K562 (cell line): ENCODE data around the gene RPS10. TPM values are rescaled to one million over a fixed set of nuclear protein-coding genes. Genes with fewer than 3 reads are reported as not detected.

Experiments
- ATAC-seq: fragments of 200-7000 bp; cut with Tn5 transposase; 3 replicates; pipeline ENCODE4 v1.9.1; 2020; ENCODE audit warnings: moderate library complexity
- BruUV-seq: library from RNA; stranded (reverse); fragments of 400-500 nt; replicated peaks from 2 replicates; lab custom pipeline; 2021; lab: Mats Ljungman, UMichigan
- CTCF ChIA-PET: fragments of 300-600 bp; formaldehyde crosslinking; extraction: SDS; loops from one replicate; lab custom pipeline; 2021; ENCODE audit warnings: low intra/inter-chr PET ratio; lab: Yijun Ruan, JAX
- POLR2A ChIA-PET: fragments of 300-600, 350-650 bp; sonication (Branson Sonifier 250); formaldehyde crosslinking; extraction: SDS; loops from one replicate; lab custom pipeline; 2021; ENCODE audit warnings: antibody characterized with exemption, inconsistent platforms; lab: Yijun Ruan, JAX
- DNase-seq, 4 experiments: peaks; one replicate each; pipeline versions ENCODE4 v3.0.0 to v3.0.0-alpha.2; 2011 to 2018; ENCODE audit warnings: low spot score in 3 of 4, mixed read lengths in 3 of 4; ENCODE audit errors: extremely low read depth in 1 of 4
- FAIRE-seq: peaks from 2 replicates; lab custom pipeline; 2011; peaks lifted over from hg19 to GRCh38; lab: Jason Lieb, UNC
- H2AFZ ChIP-seq: 2 replicates; pipeline ENCODE4 v1.6.0; 2011; ENCODE audit warnings: low read depth, low read length, control low read depth, inconsistent platforms
- H3K27ac ChIP-seq: fragments of 200-600 bp; 3 replicates; pipeline ENCODE4 v1.8.0; 2011; ENCODE audit warnings: low read depth, mild to moderate bottlenecking, control low read depth, inconsistent platforms, low read length, moderate library complexity, mixed read lengths; ENCODE audit errors: extremely low read depth
- H3K27me3 ChIP-seq, 2 experiments: fragments of 300-600 bp in 1 of 2; 2 replicates in 1 of 2; 3 replicates in 1 of 2; pipeline versions ENCODE4 v1.6.0 to v1.8.0; 2011; ENCODE audit warnings: inconsistent platforms in 2 of 2, low read length in 2 of 2, mild to moderate bottlenecking in 1 of 2, mixed read lengths in 1 of 2, moderate library complexity in 1 of 2; ENCODE audit not compliant: control insufficient read depth in 2 of 2, insufficient read depth in 2 of 2
- H3K36me3 ChIP-seq: fragments of 300-600 bp; 3 replicates; pipeline ENCODE4 v1.8.0; 2011; ENCODE audit warnings: mild to moderate bottlenecking, low read length, inconsistent platforms; ENCODE audit not compliant: control insufficient read depth, insufficient read depth
- H3K4me1 ChIP-seq, 2 experiments: fragments of 200-600 bp in 1 of 2; replicated peaks in 1 of 2; 2 replicates in 1 of 2; 3 replicates in 1 of 2; pipeline versions ENCODE4 v1.5.1 to v1.8.0; 2011; ENCODE audit warnings: inconsistent platforms in 2 of 2, low read length in 2 of 2, mild to moderate bottlenecking in 1 of 2, mixed read lengths in 1 of 2, moderate library complexity in 1 of 2; ENCODE audit not compliant: control insufficient read depth in 2 of 2, insufficient read depth in 2 of 2
- H3K4me2 ChIP-seq: 2 replicates; pipeline ENCODE4 v1.6.1; 2011; ENCODE audit warnings: low read length, control low read depth, inconsistent platforms, mixed read lengths; ENCODE audit not compliant: insufficient read depth
- H3K4me3 ChIP-seq: fragments of 200-600 bp; sonication (generic), shearing (Covaris generic); 2 replicates; pipeline ENCODE4 v1.5.1; 2016; ENCODE audit warnings: control low read depth, inconsistent platforms
- H3K79me2 ChIP-seq: fragments of 200-600 bp; 3 replicates; pipeline ENCODE4 v1.8.0; 2011; ENCODE audit warnings: low read length, inconsistent platforms; ENCODE audit not compliant: control insufficient read depth, insufficient read depth
- H3K9ac ChIP-seq, 2 experiments: 2 replicates each; pipeline versions ENCODE4 v1.6.0 to v1.6.1; 2011; ENCODE audit warnings: low read depth in 2 of 2, low read length in 2 of 2, control low read depth in 1 of 2, inconsistent platforms in 1 of 2, mild to moderate bottlenecking in 1 of 2, mixed read lengths in 1 of 2; ENCODE audit not compliant: insufficient read depth in 1 of 2
- H3K9me1 ChIP-seq: one replicate; pipeline ENCODE4 v1.6.0; 2011; ENCODE audit warnings: inconsistent platforms, mild to moderate bottlenecking, low read length, moderate library complexity; ENCODE audit not compliant: control insufficient read depth, insufficient read depth
- H3K9me3 ChIP-seq: replicated peaks from 2 replicates; pipeline ENCODE4 v1.5.1; 2011; ENCODE audit warnings: low read depth, low read length, inconsistent platforms; ENCODE audit not compliant: control insufficient read depth, insufficient read depth
- H4K20me1 ChIP-seq: replicated peaks from 2 replicates; pipeline ENCODE4 v1.6.1; 2011; ENCODE audit warnings: low read length, inconsistent platforms, mixed read lengths; ENCODE audit not compliant: control insufficient read depth, insufficient read depth
- FOXA1 ChIP-seq: fragments of 450-650 bp; IDR thresholded peaks from 2 replicates; pipeline ENCODE4 v1.6.1; 2016; ENCODE audit warnings: mild to moderate bottlenecking, borderline replicate concordance
- ZSCAN32 ChIP-seq: fragments of 450-650 bp; formaldehyde crosslinking; IDR thresholded peaks from 2 replicates; pipeline ENCODE4 v1.4.0; 2020; ENCODE audit warnings: mild to moderate bottlenecking, moderate library complexity
- WGBS: fragments of 100-300 bp; shearing (Covaris generic); methylation state at CpG from one replicate; pipeline ENCODE4 v1.1.6; 2016; ENCODE audit warnings: low coverage, mixed read lengths; ENCODE audit not compliant: insufficient coverage; ENCODE audit errors: missing lambda C conversion rate; 5-methylcytosine and 5-hydroxymethylcytosine counted together
- in situ Hi-C: fragments of 300-500 bp; cut with MboI; formaldehyde crosslinking; loops from 4 replicates; pipeline ENCODE4 v1.15.0; 2018; ENCODE audit warnings: inconsistent platforms, mixed read lengths
- intact Hi-C: fragments of 100-400 bp; cut with micrococcal nuclease; formaldehyde crosslinking; loops from 2 replicates; pipeline ENCODE4 v1.14.2; 2022
- polyA plus RNA-seq, 8 experiments: library from polyadenylated mRNA; depleted of rRNA in 4 of 8; stranded (reverse) in 5 of 8; unstranded in 3 of 8; fragments of >200 nt; fragmentation: Nextera tagmentation in 2 of 8; fragmentation: Illumina TruSeq in 1 of 8; extraction: Ambion mirVana in 2 of 8; extraction: Trizol in 1 of 8; gene quantifications; 2 replicates each; pipeline versions ENCODE4 v1.2.1 to v1.2.3, GENCODE V29; 2011 to 2014; ENCODE audit warnings: inconsistent platforms in 1 of 8, missing spikeins in 1 of 8
- total RNA-seq, 7 experiments: library from RNA; depleted of rRNA in 6 of 7; stranded (reverse); fragments of >200 nt in 6 of 7; fragmentation: Illumina TruSeq in 2 of 7; extraction: Trizol in 2 of 7; gene quantifications; 2 replicates each; pipeline versions ENCODE4 v1.2.1 to v1.2.3, GENCODE V29; 2011 to 2021; ENCODE audit warnings: low replicate concordance in 1 of 7
- TF ChIP-seq, protein P1 (sequence below): fragments of 450-650 bp; IDR thresholded peaks from 2 replicates; pipeline ENCODE4 v1.6.1; 2016

Gene RPS10
- total and polyA plus RNA-seq, 9 of the 15 experiments (the other 6 are each of a cell fraction or from before 2014, with no cell fraction given) = 2,680 to 5,251 (median 3,876) TPM

DNA sequence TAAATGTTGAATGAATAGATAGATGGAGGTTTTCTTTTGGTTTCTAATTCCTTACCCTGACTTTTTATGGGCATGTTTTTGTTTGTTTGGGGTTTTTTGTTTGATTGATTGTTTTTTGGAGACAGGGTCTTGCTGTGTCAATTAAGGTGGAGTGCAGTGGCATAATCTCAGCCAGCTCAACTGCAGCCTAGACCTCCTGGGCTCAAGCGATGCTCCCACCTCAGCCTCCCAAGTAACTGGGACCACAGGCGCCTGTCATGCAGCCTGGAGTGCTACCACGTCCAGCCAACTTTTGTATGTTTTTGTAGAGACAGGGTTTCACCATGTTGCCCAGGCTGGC, 31.9 kb downstream of the RPS10 start:
- DNase-seq (no peak), FAIRE-seq (no peak), ATAC-seq (no peak)
- Histone ChIP-seq H3K9ac (peak overlapping the region in 1 of 2 experiments; percentile 43; a peak in 1 of 4 replicates), H3K4me2 (no peak overlapping the region), H3K36me3 (peaks cover 3% of the 10 kb centered on the region; the same call in 1 of the 3 replicates), H3K79me2 (peaks cover 41% of the 10 kb centered on the region), H3K4me3 (no peak overlapping the region), H3K27ac (no peak overlapping the region), H3K9me1 (no peaks in the 10 kb centered on the region), H2AFZ (no peak overlapping the region), H4K20me1 (no peaks in the 10 kb centered on the region), H3K9me3 (no peaks in the 10 kb centered on the region; the same call in 1 of the 2 replicates), H3K27me3 (no peaks in the 10 kb centered on the region), H3K4me1 (peaks cover 11 to 19% of the 10 kb centered on the region in 2 experiments; a peak in 4 of 5 replicates)
- TF ChIP-seq ZSCAN32 (CRISPR knock-in tag) (no peak), FOXA1 (no peak)
- TF ChIP-seq, protein P1, sequence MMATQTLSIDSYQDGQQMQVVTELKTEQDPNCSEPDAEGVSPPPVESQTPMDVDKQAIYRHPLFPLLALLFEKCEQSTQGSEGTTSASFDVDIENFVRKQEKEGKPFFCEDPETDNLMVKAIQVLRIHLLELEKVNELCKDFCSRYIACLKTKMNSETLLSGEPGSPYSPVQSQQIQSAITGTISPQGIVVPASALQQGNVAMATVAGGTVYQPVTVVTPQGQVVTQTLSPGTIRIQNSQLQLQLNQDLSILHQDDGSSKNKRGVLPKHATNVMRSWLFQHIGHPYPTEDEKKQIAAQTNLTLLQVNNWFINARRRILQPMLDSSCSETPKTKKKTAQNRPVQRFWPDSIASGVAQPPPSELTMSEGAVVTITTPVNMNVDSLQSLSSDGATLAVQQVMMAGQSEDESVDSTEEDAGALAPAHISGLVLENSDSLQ = peak; percentile 21; the same call in 1 of the 2 replicates
- ChIA-PET POLR2A (interaction anchor here (3.2 kb wide), 1 partner anchor 21 kb away, joined by 15 read pairs; no protein-coding TSS in a partner anchor), CTCF (interaction anchor here (3.1 kb wide), 1 partner anchor 144 kb away, joined by 15 read pairs; the partner anchor contains the start of gene SMIM29)
- intact Hi-C loops (loop anchor here (2.0 to 10.0 kb wide), 2 partner anchors 119 to 145 kb away; partner anchors contain the start of gene SMIM29), in situ Hi-C loops (no loop called here)
- WGBS = 83% methylated on average over 3 of the region's 3 CpGs
- no TSS peak for BruUV-seq
